ENCODE data around the gene CSPG4.
A peak's percentile ranks its signal among the peaks of the same experiment; 100 is the strongest.
"Not testable (repeated sequence)": the region's sequence is repeated elsewhere in the genome, so short reads cannot be mapped to it uniquely, and the experiment has no call there.

CSPG4 gene

DNA sequence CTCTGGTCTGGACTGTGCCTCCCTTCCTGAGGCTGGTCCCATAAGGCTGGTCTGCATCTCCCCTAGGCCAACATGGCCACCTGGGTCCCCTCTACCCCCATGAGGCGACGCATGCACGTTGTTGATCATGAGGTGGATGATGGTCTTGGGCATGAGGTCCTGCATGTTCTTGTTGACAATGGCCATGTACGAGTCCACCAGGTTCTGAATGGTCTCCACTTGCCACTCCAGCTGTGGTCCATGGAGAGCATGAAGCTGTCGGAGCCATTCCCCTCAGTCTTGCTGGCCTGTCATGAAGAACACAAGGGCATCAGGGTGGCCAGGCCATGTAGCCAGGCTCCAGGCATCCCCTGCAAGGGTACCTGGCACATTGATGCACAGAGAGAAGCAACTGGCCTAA, 27.1 kb upstream of the CSPG4 start:
- DNase-seq (ENCODE audit: low spot score) = no peak

DNA sequence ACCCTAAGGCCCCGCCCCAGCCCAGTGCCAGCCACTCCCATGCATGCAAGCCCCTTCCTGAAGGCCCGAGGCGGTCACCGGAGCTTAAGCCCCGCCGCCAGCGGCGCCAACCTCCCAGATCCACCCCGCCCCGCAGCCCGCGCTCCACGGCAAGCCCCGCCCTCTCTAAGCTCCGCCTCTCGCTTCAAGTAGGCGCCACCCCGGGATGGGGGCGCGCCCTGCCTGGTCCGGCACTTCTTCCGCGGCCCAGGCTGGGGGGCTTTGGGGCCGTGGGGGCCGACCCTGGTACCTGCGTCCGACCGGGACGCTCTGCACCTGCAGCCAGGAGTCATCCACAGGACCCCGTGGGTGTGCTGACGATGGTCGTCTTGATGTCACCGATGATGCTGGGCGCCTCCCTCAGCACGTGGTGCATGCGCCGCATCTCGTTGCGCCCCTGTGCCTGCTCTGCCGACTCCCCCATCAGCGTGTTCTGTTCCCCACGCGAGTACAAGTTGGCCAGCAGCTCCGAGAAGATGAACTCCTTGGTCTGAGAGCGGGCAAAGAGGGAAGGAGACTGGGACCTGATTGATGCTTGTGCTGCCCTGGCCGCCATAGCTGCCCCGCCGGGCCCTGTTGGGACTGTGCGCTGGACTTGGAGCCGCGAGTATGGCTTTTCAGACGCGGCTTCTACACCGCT, 26.1 kb upstream of the CSPG4 start:
- DNase-seq (ENCODE audit: low spot score) = peak; percentile 80

DNA sequence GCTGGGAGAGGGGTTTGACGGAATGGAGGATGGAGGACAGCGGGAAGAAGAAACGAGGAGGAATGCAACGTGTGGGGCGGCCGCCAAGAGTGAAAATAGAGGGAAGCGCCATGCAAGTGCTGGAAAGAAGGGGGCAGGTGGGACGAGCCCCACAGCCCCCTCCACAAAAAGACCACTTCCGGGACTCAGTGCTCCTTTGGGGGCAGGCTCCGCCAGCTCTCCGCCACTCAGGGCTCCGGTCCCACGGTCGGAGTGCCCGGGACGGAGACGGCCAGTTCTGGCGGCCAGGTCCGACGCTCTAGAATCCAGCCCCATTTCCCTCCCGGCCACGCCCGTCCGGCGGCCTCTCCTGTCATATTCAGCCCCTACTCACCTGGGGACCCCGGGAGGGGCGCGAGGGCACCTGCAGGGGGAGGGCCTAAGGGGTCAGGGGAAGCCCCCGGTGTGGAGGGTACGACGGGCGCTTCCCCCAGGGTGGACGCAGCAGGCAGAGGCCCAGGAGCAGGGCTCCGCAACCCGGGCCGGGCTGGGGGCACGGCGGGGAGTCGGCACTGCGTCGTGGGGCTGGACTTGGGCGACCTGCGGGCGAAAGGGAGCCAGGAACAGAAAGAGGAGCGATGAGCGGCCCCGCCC, 25.5 kb upstream of the CSPG4 start:
- DNase-seq (ENCODE audit: low spot score) = no peak

DNA sequence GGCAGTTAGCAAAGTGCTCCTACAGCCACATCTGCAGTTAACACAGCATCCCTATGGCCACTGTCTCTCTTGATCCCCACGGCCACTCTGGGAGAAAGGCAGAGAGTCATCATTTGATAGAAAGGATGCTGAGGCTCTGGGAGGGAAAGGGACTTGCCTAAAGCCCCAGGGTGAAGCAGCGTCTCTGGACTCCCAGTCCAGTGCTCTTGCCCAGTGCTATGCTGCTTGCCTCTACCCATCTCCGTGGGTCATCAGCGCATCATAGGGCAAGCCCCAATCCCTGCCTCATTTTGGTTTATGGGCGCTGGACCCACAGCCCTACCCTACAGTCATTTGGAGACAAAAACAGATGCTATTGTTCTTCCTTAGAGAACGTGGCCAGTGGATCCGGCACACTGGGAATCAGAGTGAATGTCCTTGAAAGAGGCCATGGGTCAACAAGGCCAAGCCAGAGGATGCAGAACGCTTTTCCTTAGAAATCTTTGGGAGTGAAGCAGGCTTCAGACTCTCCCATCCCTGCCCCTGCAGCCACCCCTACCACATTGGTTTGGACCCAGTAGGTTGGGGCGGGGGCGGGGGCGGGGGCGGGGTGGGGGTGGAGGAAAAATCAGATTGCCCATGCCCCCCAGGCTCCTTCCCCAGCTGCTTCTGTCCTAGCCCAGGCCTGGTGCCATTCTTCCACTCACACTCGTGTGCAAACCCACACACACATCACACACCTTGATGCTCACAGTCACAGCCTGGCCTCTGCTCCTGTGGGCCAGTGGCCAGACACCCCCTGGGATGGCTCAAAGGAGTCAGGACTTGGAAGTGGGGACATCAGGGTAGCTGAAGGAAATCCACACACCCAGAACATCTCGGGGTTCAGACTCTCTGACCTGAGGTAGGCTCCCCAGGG, 24.7 kb upstream of the CSPG4 start:
- DNase-seq (ENCODE audit: low spot score) = not testable (repeated sequence)

DNA sequence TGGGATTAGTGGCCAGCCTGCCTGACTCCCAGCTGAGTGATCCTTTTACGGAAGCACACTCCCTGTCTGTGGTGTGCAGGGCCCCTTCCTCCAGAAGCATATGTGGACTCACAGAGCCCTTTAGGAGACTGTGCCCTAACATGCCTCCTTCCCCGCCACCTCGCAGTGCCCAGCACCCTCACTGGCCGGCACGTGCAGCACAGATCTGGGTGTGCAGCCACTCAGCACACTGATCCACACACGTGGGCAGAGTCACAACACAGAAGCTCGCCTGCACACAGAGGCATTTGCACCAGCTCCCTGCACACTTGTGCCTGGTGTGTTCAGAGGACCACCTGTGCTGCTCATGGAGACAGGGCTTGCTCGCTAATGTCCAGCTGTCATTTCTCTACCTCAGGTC, 23.6 kb upstream of the CSPG4 start:
- no peak for DNase-seq (ENCODE audit: low spot score)

- not testable (repeated sequence) for DNase-seq (ENCODE audit: low spot score)
These were observed 22.5 kb upstream of the CSPG4 start for GRCh38 chr15:75734861-75735760.

- DNase-seq (ENCODE audit: low spot score) = no peak
These were observed 21.4 kb upstream of the CSPG4 start for GRCh38 chr15:75733761-75734651.

DNA sequence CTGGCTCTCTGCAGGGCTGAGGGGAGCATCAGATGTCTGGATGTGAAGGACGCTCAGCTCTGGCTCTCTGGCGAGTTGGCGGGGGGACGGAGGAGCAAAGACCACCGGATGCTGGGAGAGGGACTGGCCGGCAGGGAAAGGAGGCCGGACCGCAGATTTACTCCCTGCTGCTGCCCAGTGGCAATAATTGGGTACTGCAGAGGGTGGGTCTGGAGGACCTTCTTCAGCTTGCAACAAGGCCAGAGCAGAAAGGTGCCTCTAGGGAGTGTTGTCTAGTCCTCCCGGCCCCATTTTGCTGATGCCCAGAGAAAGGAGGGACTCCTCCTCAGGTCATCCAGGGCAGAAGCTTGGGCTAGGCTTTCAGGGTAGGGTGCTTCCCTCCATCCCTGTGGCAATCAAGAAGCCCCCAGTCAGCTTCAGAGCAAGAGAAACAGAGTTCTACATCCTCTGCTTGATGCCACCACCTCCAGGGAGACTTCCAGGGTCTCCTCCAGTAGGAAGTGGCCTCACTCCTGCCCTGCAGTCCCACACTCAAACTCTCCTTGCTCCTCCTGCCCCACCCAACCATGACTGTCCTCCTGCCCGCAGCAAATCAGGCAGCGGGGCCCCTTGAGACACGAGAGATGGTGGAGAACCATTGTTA, 20.3 kb upstream of the CSPG4 start:
- DNase-seq (ENCODE audit: low spot score) = peak; percentile 42

- no peak for DNase-seq (ENCODE audit: low spot score)
These were observed 19.6 kb upstream of the CSPG4 start for GRCh38 chr15:75732177-75732808.

DNA sequence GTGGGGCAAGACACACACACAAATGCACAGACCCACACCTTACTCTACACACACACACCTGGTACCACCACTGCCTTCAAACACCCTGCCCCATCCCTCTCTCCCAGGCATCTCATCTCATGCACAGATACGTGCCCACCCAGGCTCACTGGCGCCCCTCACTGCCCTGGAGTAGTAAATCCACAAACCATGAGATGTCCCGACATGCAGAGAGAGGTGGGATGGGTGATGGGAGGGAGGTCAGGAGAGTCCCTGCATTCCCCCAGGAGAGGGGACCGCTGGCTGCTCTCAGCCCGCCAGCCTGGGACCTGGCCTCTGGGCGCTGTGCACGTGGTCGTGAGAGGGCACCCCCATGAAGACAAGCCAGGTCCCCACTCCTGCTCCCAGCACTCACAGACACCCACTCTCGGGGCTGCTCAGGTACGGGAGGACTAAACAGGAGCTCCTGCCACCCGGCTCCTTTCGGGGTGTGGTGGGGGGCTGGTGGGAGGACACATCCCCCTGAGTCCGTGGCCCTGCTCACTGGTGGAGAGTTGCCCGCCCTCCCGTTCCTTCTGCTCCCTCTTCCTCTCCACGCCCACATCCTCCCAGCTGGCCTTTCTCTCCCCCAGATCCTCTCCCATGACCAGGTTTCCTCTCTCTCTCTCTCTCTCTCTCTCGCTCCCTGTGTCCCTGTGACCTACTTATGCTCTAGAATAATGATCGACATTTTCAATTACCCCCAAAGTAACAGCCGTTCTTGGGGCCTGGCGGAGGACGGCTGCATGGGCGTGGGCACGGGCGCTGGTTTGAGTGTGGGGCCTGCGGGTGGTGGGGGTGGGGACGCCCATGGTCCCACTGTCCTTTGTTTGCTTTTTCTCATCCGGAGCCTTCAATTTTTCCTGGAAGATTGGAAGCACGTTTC, 18.9 kb upstream of the CSPG4 start:
- DNase-seq (ENCODE audit: low spot score) = no peak

DNA sequence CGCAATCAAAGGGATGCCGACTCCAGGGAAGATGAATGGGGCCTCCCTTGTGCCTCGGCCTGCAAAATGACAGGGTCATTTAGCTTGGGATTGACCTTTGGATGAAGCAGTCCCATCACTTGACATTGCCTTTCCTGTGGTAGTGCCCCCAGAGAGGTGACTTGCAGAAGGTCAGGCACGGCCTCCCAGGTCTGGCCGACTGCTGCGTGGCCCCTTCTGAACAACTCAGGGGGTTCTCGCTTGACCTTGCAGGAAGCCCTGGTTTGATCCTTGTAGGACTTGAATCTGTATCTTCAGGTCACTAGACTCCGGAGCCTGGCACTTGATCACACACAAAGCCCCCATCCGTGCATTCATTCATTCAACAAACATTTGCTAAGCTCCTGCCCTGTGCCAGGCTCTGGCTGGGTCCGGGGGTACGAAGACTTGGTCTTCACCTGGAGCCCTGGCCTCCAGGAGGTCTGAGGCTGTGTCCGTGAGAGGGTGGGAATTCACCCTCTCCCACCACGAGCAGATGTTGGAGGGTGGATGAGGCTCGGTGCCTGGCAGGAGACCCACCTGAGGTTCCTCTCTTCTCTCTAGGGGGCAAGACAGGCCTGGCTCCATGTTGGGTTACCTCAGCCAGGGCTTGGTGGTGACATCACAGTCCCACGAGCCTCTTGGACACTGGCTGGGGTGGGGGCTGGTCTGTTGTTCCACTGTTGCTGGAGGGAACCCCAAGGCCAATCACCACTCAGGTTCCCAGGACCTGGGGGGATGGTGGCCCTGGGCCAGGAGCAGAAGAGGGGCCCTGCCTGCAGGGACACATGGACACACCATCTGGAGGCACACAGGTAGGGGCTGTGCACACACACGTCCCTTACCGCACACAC, 18.0 kb upstream of the CSPG4 start:
- DNase-seq (ENCODE audit: low spot score) = not testable (repeated sequence)

DNA sequence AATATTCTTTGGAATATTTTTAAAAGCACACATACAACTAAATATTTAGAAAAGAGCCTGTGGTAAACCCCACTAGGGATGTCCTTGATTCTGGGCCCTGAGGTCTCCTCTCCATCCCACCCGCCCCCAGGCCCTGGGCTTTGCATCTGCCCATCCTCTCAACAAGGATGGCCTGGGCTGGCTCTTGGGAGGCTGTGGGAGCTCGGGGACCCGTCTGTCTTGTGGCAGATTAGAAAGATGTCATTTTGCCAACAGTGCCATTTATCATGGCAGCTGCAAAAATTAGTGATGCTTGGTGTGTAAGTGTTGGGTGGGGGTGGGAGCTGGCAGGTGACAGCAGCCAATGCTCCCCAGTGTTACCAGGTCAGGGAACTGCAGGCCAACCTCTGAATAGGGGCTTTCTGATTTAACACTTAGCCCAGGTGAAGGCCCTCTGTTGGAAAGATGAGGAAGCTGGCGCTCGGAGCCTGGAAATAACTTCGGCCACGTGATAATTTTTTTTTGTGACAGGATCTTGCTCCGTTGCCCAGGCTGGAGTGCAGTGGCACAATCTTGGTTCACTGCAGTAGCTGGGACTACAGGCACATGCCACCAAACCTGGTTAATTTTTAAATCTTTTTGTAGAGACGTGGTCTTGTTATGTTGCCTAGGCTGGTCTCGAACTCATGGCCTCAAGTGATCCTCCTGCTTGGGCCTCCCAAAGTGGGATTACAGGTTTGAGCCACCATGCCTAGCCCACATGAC, 16.9 kb upstream of the CSPG4 start:
- DNase-seq (ENCODE audit: low spot score) = no peak

GRCh38 chr15:75727851-75728715, 15.4 kb upstream of the CSPG4 start:
- peak; percentile 45 for DNase-seq (ENCODE audit: low spot score)

- no peak for DNase-seq (ENCODE audit: low spot score)
These were observed 14.4 kb upstream of the CSPG4 start for GRCh38 chr15:75727031-75727531.

- no peak for DNase-seq (ENCODE audit: low spot score)
These were observed 13.3 kb upstream of the CSPG4 start for GRCh38 chr15:75725719-75726607.

Measured in pons (tissue), 1 donor.